ENCODE results near the gene ZIC1. TPM values are rescaled to one million over a fixed set of nuclear protein-coding genes. Genes with fewer than 3 reads are reported as not detected.

ZIC1 gene
- total and polyA plus RNA-seq, 4 donors = under 0.01 to 0.10 TPM; not detected in 2

- no peak for DNase-seq
- H3K4me1 ChIP-seq (ENCODE audit: control insufficient read depth in 5 of 5, insufficient read depth in 5 of 5, low read length in 5 of 5) = peaks cover 0 to 19% (median 6%) of the 10 kb centered on the region in 5 donors
- peaks cover 14 to 100% (median 89%) of the 10 kb centered on the region in 3 donors for H3K27me3 ChIP-seq (ENCODE audit: control insufficient read depth in 3 of 3, insufficient read depth in 3 of 3, low read length in 2 of 3)
- 8 to 15% methylated on average over 46 of the region's 46 CpGs for WGBS, 2 donors
- TF ChIP-seq CTCF (IDR thresholded peaks at IDR 0.05; ENCODE audit: control extremely low read depth, extremely low read depth) = no peak
- no peak for ATAC-seq (ENCODE audit: insufficient read depth, low FRiP score)
- no peak overlapping the region for H3K4me3 ChIP-seq
- peaks cover 0 to 23% (median 0%) of the 10 kb centered on the region in 4 donors for H3K9me3 ChIP-seq (ENCODE audit: control insufficient read depth in 4 of 4, insufficient read depth in 3 of 4, low read length in 3 of 4)
- H3K9ac ChIP-seq (ENCODE audit: insufficient read depth in 1 of 2, low read length in 2 of 2) = no peak overlapping the region
- H3K27ac ChIP-seq (ENCODE audit: low read depth in 1 of 2, low read length in 1 of 2) = no peak overlapping the region
- no peaks in the 10 kb centered on the region for H3K36me3 ChIP-seq (ENCODE audit: control insufficient read depth in 4 of 4, insufficient read depth in 4 of 4, low read length in 4 of 4)
Observed at GRCh38 chr3:147397875-147398812, 11.0 kb upstream of the ZIC1 start.

- Histone ChIP-seq H3K27me3 (ENCODE audit: control insufficient read depth in 3 of 3, insufficient read depth in 3 of 3, low read length in 2 of 3) (peaks cover 14 to 100% (median 91%) of the 10 kb centered on the region in 3 donors), H3K4me1 (ENCODE audit: control insufficient read depth in 5 of 5, insufficient read depth in 5 of 5, low read length in 5 of 5) (peaks cover 0 to 13% (median 6%) of the 10 kb centered on the region in 5 donors), H3K9me3 (ENCODE audit: control insufficient read depth in 4 of 4, insufficient read depth in 3 of 4, low read length in 3 of 4) (peaks cover 0 to 23% (median 0%) of the 10 kb centered on the region in 4 donors), H3K9ac (ENCODE audit: insufficient read depth in 1 of 2, low read length in 2 of 2) (no peak overlapping the region), H3K27ac (ENCODE audit: low read depth in 1 of 2, low read length in 1 of 2) (no peak overlapping the region), H3K4me3 (no peak overlapping the region), H3K36me3 (ENCODE audit: control insufficient read depth in 4 of 4, insufficient read depth in 4 of 4, low read length in 4 of 4) (no peaks in the 10 kb centered on the region)
- WGBS, 2 donors = 50 to 60% methylated on average over 2 of the region's 2 CpGs
- no peak for TF ChIP-seq CTCF (IDR thresholded peaks at IDR 0.05; ENCODE audit: control extremely low read depth, extremely low read depth)
- ATAC-seq (ENCODE audit: insufficient read depth, low FRiP score) = no peak
- DNase-seq = no peak
Observed at GRCh38 chr3:147398813-147399534, 10.2 kb upstream of the ZIC1 start.

GRCh38 chr3:147400111-147400510 is 9.1 kb upstream of the ZIC1 start:
- H3K27me3 ChIP-seq (ENCODE audit: control insufficient read depth in 3 of 3, insufficient read depth in 3 of 3, low read length in 2 of 3) = peaks cover 14 to 100% (median 90%) of the 10 kb centered on the region in 3 donors
- H3K4me3 ChIP-seq = no peak overlapping the region
- ATAC-seq (ENCODE audit: insufficient read depth, low FRiP score) = no peak

More at GRCh38 chr3:147400111-147400510, 9.1 kb upstream of the ZIC1 start:
- Histone ChIP-seq H3K36me3 (ENCODE audit: control insufficient read depth in 4 of 4, insufficient read depth in 4 of 4, low read length in 4 of 4) (no peaks in the 10 kb centered on the region), H3K4me1 (ENCODE audit: control insufficient read depth in 5 of 5, insufficient read depth in 5 of 5, low read length in 5 of 5) (peaks cover 0 to 11% (median 6%) of the 10 kb centered on the region in 5 donors), H3K9me3 (ENCODE audit: control insufficient read depth in 4 of 4, insufficient read depth in 3 of 4, low read length in 3 of 4) (peaks cover 0 to 22% (median 0%) of the 10 kb centered on the region in 4 donors), H3K9ac (ENCODE audit: insufficient read depth in 1 of 2, low read length in 2 of 2) (no peak overlapping the region), H3K27ac (ENCODE audit: low read depth in 1 of 2, low read length in 1 of 2) (no peak overlapping the region)
- DNase-seq = no peak
- TF ChIP-seq CTCF (IDR thresholded peaks at IDR 0.05; ENCODE audit: control extremely low read depth, extremely low read depth) = no peak

Data from lung (tissue), 12 donors.